Stimulated activated CD8-positive, alpha-beta memory T cell treated with anti-CD3 and anti-CD28 coated beads, Interleukin-12 subunit alpha, Interleukin-12 subunit beta, amount 100 ng/mL, for 1 hour (primary cell): Measurements from ENCODE around the gene LHFPL5.

Experiments used
- DNase-seq: peaks from one replicate; pipeline ENCODE4 v3.0.0-alpha.2; 2020; ENCODE audit warnings: low read depth

Gene LHFPL5

GRCh38 chr6:35794536-35795452, 10.4 kb upstream of the LHFPL5 start:
- DNase-seq = no peak

- no peak for DNase-seq
Observed at GRCh38 chr6:35795453-35796071, 9.6 kb upstream of the LHFPL5 start.

- DNase-seq = no peak
Observed at GRCh38 chr6:35796236-35796635, 8.9 kb upstream of the LHFPL5 start.

GRCh38 chr6:35797837-35798526, 7.2 kb upstream of the LHFPL5 start:
- no peak for DNase-seq

GRCh38 chr6:35798706-35799105, 6.4 kb upstream of the LHFPL5 start:
- DNase-seq = no peak

GRCh38 chr6:35801148-35801547, 4.0 kb upstream of the LHFPL5 start:
- DNase-seq = no peak

GRCh38 chr6:35808688-35809087, 3.5 kb downstream of the LHFPL5 start:
- no peak for DNase-seq

- DNase-seq = no peak
Observed at GRCh38 chr6:35809809-35810208, 4.7 kb downstream of the LHFPL5 start.

- no peak for DNase-seq
Observed at GRCh38 chr6:35810971-35811698, 6.0 kb downstream of the LHFPL5 start.

- no peak for DNase-seq
Observed at GRCh38 chr6:35811699-35811995, 6.5 kb downstream of the LHFPL5 start.

GRCh38 chr6:35817515-35817914, 12.4 kb downstream of the LHFPL5 start:
- DNase-seq = no peak

- no peak for DNase-seq
Observed at GRCh38 chr6:35823601-35824000, 18.4 kb downstream of the LHFPL5 start.

GRCh38 chr6:35824552-35825192, 19.5 kb downstream of the LHFPL5 start:
- no peak for DNase-seq

- DNase-seq = no peak
Observed at GRCh38 chr6:35829306-35829705, 24.2 kb downstream of the LHFPL5 start.

- DNase-seq = no peak
Observed at GRCh38 chr6:35831257-35832007, 26.3 kb downstream of the LHFPL5 start.

GRCh38 chr6:35833536-35833935, 28.4 kb downstream of the LHFPL5 start:
- no peak for DNase-seq

- no peak for DNase-seq
Observed at GRCh38 chr6:35839019-35839418, 33.9 kb downstream of the LHFPL5 start.

GRCh38 chr6:35842381-35842780, 37.2 kb downstream of the LHFPL5 start:
- DNase-seq = no peak

GRCh38 chr6:35844290-35844689, 39.1 kb downstream of the LHFPL5 start:
- no peak for DNase-seq

- no peak for DNase-seq
Observed at GRCh38 chr6:35850208-35850607, 45.1 kb downstream of the LHFPL5 start.

- no peak for DNase-seq
Observed at GRCh38 chr6:35852994-35853393, 47.8 kb downstream of the LHFPL5 start.
